ENCODE measurements around the gene NAV2.

Gene NAV2

DNA sequence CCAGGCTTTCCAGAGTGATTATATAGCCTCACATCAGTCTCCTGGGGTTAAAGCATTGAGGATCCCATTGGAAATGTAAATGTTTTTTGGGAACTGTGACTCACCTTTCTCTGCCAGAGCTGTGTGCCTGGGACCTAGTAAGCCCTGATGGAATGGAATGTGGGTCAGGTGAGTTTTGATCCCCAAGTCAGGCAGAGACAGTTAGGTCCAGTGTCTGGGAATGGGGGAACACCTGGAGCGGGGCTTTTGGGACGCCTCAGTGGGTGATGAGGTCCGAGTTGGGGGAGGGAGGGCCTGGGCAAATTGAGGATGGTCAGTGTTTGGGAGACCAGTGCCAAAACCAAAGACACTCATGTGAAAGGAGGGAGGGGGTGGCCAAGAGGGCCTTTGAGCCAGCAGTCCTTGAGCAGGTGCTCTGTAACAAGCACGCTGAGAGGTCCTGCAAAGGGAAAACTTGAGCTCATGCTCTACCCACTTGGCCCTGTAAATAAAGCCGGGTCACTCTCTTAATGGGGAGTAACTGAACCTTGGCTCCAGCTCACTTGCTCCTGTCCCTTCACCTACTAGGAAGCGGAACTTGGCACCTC lies 104.7 kb downstream of the NAV2 start:
- TF ChIP-seq, protein P1, sequence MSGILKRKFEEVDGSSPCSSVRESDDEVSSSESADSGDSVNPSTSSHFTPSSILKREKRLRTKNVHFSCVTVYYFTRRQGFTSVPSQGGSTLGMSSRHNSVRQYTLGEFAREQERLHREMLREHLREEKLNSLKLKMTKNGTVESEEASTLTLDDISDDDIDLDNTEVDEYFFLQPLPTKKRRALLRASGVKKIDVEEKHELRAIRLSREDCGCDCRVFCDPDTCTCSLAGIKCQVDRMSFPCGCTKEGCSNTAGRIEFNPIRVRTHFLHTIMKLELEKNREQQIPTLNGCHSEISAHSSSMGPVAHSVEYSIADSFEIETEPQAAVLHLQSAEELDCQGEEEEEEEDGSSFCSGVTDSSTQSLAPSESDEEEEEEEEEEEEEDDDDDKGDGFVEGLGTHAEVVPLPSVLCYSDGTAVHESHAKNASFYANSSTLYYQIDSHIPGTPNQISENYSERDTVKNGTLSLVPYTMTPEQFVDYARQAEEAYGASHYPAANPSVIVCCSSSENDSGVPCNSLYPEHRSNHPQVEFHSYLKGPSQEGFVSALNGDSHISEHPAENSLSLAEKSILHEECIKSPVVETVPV (CRISPR knock-in tag; IDR thresholded peaks at IDR 0.05) = no peak
- TF ChIP-seq ZFP30 (CRISPR knock-in tag; IDR thresholded peaks at IDR 0.05) (no peak), ARNTL (CRISPR knock-in tag; IDR thresholded peaks at IDR 0.05; ENCODE audit: borderline replicate concordance, low read depth) (no peak), OSR1 (CRISPR knock-in tag; IDR thresholded peaks at IDR 0.05) (no peak), ZC3H10 (CRISPR knock-in tag; IDR thresholded peaks at IDR 0.05) (no peak), CSDC2 (CRISPR knock-in tag; IDR thresholded peaks at IDR 0.05) (no peak), PPARA (CRISPR knock-in tag; IDR thresholded peaks at IDR 0.05; ENCODE audit: borderline replicate concordance) (no peak), ZNF565 (CRISPR knock-in tag; conservative IDR thresholded peaks at IDR 0.05; ENCODE audit: low read depth) (no peak), SNAI2 (CRISPR knock-in tag; IDR thresholded peaks at IDR 0.05) (no peak), TCF4 (CRISPR knock-in tag; IDR thresholded peaks at IDR 0.05; ENCODE audit: borderline replicate concordance) (no peak), TOX (CRISPR knock-in tag; IDR thresholded peaks at IDR 0.05; ENCODE audit: borderline replicate concordance) (no peak), RARB (CRISPR knock-in tag; IDR thresholded peaks at IDR 0.05) (no peak), ZNF70 (CRISPR knock-in tag; IDR thresholded peaks at IDR 0.05) (no peak), BACH2 (CRISPR knock-in tag; IDR thresholded peaks at IDR 0.05; ENCODE audit: borderline replicate concordance) (no peak), GLIS3 (CRISPR knock-in tag; IDR thresholded peaks at IDR 0.05) (no peak), ESRRG (CRISPR knock-in tag; IDR thresholded peaks at IDR 0.05) (no peak)
- TF ChIP-seq, protein P2, sequence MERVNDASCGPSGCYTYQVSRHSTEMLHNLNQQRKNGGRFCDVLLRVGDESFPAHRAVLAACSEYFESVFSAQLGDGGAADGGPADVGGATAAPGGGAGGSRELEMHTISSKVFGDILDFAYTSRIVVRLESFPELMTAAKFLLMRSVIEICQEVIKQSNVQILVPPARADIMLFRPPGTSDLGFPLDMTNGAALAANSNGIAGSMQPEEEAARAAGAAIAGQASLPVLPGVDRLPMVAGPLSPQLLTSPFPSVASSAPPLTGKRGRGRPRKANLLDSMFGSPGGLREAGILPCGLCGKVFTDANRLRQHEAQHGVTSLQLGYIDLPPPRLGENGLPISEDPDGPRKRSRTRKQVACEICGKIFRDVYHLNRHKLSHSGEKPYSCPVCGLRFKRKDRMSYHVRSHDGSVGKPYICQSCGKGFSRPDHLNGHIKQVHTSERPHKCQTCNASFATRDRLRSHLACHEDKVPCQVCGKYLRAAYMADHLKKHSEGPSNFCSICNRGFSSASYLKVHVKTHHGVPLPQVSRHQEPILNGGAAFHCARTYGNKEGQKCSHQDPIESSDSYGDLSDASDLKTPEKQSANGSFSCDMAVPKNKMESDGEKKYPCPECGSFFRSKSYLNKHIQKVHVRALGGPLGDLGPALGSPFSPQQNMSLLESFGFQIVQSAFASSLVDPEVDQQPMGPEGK (CRISPR knock-in tag; IDR thresholded peaks at IDR 0.05; ENCODE audit: borderline replicate concordance) = no peak
- TF ChIP-seq, protein P3, sequence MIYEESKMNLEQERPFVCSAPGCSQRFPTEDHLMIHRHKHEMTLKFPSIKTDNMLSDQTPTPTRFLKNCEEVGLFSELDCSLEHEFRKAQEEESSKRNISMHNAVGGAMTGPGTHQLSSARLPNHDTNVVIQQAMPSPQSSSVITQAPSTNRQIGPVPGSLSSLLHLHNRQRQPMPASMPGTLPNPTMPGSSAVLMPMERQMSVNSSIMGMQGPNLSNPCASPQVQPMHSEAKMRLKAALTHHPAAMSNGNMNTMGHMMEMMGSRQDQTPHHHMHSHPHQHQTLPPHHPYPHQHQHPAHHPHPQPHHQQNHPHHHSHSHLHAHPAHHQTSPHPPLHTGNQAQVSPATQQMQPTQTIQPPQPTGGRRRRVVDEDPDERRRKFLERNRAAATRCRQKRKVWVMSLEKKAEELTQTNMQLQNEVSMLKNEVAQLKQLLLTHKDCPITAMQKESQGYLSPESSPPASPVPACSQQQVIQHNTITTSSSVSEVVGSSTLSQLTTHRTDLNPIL (CRISPR knock-in tag; IDR thresholded peaks at IDR 0.05; ENCODE audit: low read depth) = no peak
- TF ChIP-seq, protein P4, sequence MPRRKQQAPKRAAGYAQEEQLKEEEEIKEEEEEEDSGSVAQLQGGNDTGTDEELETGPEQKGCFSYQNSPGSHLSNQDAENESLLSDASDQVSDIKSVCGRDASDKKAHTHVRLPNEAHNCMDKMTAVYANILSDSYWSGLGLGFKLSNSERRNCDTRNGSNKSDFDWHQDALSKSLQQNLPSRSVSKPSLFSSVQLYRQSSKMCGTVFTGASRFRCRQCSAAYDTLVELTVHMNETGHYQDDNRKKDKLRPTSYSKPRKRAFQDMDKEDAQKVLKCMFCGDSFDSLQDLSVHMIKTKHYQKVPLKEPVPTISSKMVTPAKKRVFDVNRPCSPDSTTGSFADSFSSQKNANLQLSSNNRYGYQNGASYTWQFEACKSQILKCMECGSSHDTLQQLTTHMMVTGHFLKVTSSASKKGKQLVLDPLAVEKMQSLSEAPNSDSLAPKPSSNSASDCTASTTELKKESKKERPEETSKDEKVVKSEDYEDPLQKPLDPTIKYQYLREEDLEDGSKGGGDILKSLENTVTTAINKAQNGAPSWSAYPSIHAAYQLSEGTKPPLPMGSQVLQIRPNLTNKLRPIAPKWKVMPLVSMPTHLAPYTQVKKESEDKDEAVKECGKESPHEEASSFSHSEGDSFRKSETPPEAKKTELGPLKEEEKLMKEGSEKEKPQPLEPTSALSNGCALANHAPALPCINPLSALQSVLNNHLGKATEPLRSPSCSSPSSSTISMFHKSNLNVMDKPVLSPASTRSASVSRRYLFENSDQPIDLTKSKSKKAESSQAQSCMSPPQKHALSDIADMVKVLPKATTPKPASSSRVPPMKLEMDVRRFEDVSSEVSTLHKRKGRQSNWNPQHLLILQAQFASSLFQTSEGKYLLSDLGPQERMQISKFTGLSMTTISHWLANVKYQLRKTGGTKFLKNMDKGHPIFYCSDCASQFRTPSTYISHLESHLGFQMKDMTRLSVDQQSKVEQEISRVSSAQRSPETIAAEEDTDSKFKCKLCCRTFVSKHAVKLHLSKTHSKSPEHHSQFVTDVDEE (CRISPR knock-in tag; IDR thresholded peaks at IDR 0.05) = no peak
- TF ChIP-seq, protein P5, sequence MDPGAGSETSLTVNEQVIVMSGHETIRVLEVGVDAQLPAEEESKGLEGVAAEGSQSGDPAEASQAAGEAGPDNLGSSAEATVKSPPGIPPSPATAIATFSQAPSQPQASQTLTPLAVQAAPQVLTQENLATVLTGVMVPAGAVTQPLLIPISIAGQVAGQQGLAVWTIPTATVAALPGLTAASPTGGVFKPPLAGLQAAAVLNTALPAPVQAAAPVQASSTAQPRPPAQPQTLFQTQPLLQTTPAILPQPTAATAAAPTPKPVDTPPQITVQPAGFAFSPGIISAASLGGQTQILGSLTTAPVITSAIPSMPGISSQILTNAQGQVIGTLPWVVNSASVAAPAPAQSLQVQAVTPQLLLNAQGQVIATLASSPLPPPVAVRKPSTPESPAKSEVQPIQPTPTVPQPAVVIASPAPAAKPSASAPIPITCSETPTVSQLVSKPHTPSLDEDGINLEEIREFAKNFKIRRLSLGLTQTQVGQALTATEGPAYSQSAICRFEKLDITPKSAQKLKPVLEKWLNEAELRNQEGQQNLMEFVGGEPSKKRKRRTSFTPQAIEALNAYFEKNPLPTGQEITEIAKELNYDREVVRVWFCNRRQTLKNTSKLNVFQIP (CRISPR knock-in tag; IDR thresholded peaks at IDR 0.05; ENCODE audit: borderline replicate concordance, low read depth) = no peak
- ATAC-seq = no peak

DNA sequence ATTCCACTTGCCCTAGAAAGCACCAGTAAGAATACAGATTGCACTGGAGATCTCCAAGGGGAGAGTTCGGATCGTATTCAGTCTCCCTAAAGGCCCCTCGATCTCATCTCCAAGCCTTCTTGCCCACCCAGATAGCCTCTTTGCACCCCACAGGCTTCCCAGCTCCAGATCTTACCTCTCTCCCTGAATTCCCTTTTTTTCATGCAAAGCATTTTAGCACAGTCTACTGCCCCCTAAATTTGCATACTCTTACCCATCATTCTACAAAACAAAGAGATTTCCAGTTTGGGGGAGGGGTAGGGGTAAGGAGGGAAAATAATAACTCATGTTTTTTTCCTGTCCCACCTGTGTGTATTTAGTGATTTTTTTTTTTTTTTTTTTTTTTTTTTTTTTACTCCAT lies 105.2 kb downstream of the NAV2 start:
- TF ChIP-seq, protein P4 (CRISPR knock-in tag; IDR thresholded peaks at IDR 0.05) = no peak
- TF ChIP-seq ZNF70 (CRISPR knock-in tag; IDR thresholded peaks at IDR 0.05) = no peak
- TF ChIP-seq ZFP30 (CRISPR knock-in tag; IDR thresholded peaks at IDR 0.05) = no peak
- TF ChIP-seq ZNF565 (CRISPR knock-in tag; conservative IDR thresholded peaks at IDR 0.05; ENCODE audit: low read depth) = no peak
- TF ChIP-seq PPARA (CRISPR knock-in tag; IDR thresholded peaks at IDR 0.05; ENCODE audit: borderline replicate concordance) = no peak
- TF ChIP-seq, protein P3 (CRISPR knock-in tag; IDR thresholded peaks at IDR 0.05; ENCODE audit: low read depth) = no peak
- no peak for TF ChIP-seq SNAI2 (CRISPR knock-in tag; IDR thresholded peaks at IDR 0.05)
- TF ChIP-seq GLIS3 (CRISPR knock-in tag; IDR thresholded peaks at IDR 0.05) = no peak
- no peak for TF ChIP-seq ZC3H10 (CRISPR knock-in tag; IDR thresholded peaks at IDR 0.05)
- TF ChIP-seq ESRRG (CRISPR knock-in tag; IDR thresholded peaks at IDR 0.05) = no peak
- no peak for TF ChIP-seq ISL1 (CRISPR knock-in tag; IDR thresholded peaks at IDR 0.05)
- no peak for TF ChIP-seq CSDC2 (CRISPR knock-in tag; IDR thresholded peaks at IDR 0.05)
- no peak for ATAC-seq

Data from SK-N-SH treated with all-trans-retinoic acid at 6 μM for 48 hours (cell line).